Effector CD8-positive, alpha-beta T cell (primary cell): Measurements from ENCODE around the gene ALOX15.
"Not testable (repeated sequence)": the region's sequence is repeated elsewhere in the genome, so short reads cannot be mapped to it uniquely, and the experiment has no call there.

Experiments used
- DNase-seq: peaks from one replicate; lab custom pipeline; 2025; lab: John Stamatoyannopoulos, UW

Gene ALOX15

GRCh38 chr17:4617590-4618351, 23.7 kb downstream of the ALOX15 start:
- DNase-seq = no peak

DNA sequence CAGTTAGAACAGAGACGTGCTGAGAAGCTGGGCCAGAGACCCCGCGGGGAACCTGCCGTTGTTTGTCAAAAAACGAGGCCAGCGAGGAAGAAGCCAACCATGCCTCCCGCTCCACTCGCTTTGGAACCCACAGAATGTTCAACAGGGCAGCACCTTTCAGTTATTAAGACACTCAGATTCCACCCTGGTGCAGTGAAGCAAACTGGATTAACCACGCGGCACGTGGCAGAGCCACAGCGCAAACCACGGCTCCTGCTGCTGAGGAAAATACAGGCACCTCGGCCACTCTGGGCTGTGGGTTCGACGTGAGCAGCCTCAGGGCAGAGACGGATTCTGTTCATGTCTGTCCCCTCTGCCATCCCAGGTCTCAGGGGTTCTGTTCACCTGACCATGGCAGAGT, 24.4 kb downstream of the ALOX15 start:
- DNase-seq = no peak

- no peak for DNase-seq
These were observed 25.0 kb downstream of the ALOX15 start for GRCh38 chr17:4616476-4616875.

DNA sequence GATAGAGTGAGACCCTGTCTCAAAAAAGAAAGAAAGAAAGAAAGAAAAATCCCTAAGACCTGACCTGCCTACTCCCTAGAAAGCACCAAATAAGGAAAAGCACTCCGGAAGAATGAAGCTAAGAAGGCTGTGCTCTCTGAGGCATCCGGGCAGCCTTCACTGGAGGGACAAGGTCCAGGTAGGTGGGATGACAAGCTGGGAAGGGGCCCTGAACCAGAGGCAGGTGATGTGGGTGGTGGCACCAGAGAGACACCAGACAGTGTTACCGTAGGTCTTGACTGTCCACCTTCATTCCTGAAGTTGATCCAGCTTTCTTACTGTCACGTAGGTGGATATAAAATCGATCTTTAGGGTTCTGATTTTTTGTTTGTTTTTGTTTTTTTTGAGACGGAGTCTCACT, 30.8 kb downstream of the ALOX15 start:
- no peak for DNase-seq

GRCh38 chr17:4610162-4610561, 31.3 kb downstream of the ALOX15 start:
- DNase-seq = no peak

- no peak for DNase-seq
These were observed 31.7 kb downstream of the ALOX15 start for GRCh38 chr17:4609761-4610160.

- DNase-seq = no peak
These were observed 33.7 kb downstream of the ALOX15 start for GRCh38 chr17:4607773-4608187.

GRCh38 chr17:4607261-4607741, 34.2 kb downstream of the ALOX15 start:
- DNase-seq = no peak

- DNase-seq = no peak
These were observed 35.7 kb downstream of the ALOX15 start for GRCh38 chr17:4605826-4606225.

- DNase-seq = not testable (repeated sequence)
These were observed 36.7 kb downstream of the ALOX15 start for GRCh38 chr17:4604736-4605135.

GRCh38 chr17:4604111-4604644, 37.3 kb downstream of the ALOX15 start:
- DNase-seq = no peak

- DNase-seq = no peak
These were observed 39.4 kb downstream of the ALOX15 start for GRCh38 chr17:4602041-4602440.

DNA sequence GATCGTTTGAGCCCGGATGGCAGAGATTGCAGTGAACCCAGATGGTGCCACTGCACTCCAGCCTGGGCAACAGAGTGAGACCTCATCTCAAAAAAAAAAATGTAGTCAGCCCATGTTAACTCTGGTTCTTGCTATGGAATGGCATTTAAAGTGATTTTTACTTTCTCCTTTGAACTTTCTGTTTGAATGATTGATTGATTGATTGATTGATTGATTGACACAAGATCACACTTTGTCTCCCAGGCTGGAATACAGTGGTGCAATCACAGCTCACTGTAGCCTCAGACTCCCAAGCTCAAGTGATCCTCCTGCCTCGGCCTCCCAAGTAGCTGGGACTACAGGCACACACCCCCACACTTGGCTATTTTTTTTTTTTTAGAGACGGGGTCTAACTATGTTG, 40.2 kb downstream of the ALOX15 start:
- no peak for DNase-seq

DNA sequence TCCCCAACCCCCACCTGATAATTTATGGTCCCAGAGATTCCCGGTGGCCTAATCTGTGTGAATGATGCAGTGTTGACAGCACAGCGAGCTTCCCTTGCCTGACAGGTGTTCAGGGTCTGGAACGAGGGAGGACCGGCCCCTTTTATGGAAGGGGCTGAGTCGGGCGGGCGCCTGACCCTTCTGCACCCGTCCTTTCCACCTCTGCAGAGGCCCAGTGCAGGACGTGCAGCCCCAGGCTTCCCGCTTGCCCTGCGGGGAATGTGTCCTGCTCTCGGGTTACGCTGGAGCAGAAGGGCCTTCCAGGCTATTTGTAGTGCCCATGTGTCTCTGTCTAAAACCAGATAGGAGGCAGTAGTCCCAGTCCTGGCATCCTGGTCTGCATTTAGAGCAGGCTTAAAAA, 40.9 kb downstream of the ALOX15 start:
- DNase-seq = no peak

DNA sequence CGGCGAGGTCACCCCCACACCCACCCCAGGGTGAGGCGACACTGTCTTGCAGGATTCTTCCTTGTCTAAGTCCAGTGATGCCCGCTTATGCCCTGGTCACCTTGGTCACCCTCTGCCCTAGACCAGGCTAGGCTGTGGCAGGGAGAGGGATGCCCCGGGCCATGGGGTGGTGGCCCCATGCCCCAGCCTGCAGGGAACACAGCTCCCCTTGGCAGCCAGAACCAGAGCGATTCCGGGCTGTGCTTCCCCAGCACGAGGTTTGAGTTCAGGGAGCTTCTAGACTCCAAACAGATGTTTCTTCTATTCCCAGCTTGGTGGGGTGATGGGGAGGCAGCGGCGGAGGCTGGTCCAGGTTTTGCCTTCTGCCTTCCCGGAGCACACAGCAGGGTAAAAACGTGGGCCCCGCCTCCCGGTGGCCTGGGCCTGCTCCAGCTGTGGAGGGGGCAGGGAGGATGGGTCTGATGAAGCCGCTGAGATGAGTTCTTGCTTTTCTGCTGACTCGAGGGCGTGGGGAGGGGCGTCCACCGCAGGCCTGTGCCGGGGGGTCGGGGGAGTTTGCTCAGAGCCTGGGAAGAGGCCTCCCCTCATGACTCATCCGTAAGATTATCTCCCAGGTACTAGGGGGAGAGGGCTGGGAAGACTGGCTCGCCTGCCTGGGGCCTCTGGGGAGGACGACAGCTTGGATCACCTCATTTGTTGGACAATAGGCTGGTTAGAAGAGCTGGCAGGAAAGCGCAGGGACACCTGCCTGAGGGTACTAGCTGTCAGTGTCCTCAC, 41.8 kb downstream of the ALOX15 start:
- no peak for DNase-seq

- no peak for DNase-seq
These were observed 42.5 kb downstream of the ALOX15 start for GRCh38 chr17:4598776-4599504.

- DNase-seq = no peak
These were observed 43.5 kb downstream of the ALOX15 start for GRCh38 chr17:4597975-4598374.

GRCh38 chr17:4596636-4597380, 44.7 kb downstream of the ALOX15 start:
- DNase-seq = no peak

- not testable (repeated sequence) for DNase-seq
These were observed 45.7 kb downstream of the ALOX15 start for GRCh38 chr17:4595685-4596342.

GRCh38 chr17:4594931-4595684, 46.4 kb downstream of the ALOX15 start:
- no peak for DNase-seq
